GM18517 (cell line): ENCODE data around the gene BBS7.

ENCODE experiments used
- ATAC-seq: cut with Tn5 transposase; IDR thresholded peaks from one replicate; pipeline ENCODE4 v1.9.1; 2021; ENCODE audit warnings: mild to moderate bottlenecking, moderate library complexity; ENCODE audit not compliant: unreplicated experiment

Gene BBS7, protein sequence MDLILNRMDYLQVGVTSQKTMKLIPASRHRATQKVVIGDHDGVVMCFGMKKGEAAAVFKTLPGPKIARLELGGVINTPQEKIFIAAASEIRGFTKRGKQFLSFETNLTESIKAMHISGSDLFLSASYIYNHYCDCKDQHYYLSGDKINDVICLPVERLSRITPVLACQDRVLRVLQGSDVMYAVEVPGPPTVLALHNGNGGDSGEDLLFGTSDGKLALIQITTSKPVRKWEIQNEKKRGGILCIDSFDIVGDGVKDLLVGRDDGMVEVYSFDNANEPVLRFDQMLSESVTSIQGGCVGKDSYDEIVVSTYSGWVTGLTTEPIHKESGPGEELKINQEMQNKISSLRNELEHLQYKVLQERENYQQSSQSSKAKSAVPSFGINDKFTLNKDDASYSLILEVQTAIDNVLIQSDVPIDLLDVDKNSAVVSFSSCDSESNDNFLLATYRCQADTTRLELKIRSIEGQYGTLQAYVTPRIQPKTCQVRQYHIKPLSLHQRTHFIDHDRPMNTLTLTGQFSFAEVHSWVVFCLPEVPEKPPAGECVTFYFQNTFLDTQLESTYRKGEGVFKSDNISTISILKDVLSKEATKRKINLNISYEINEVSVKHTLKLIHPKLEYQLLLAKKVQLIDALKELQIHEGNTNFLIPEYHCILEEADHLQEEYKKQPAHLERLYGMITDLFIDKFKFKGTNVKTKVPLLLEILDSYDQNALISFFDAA

DNA sequence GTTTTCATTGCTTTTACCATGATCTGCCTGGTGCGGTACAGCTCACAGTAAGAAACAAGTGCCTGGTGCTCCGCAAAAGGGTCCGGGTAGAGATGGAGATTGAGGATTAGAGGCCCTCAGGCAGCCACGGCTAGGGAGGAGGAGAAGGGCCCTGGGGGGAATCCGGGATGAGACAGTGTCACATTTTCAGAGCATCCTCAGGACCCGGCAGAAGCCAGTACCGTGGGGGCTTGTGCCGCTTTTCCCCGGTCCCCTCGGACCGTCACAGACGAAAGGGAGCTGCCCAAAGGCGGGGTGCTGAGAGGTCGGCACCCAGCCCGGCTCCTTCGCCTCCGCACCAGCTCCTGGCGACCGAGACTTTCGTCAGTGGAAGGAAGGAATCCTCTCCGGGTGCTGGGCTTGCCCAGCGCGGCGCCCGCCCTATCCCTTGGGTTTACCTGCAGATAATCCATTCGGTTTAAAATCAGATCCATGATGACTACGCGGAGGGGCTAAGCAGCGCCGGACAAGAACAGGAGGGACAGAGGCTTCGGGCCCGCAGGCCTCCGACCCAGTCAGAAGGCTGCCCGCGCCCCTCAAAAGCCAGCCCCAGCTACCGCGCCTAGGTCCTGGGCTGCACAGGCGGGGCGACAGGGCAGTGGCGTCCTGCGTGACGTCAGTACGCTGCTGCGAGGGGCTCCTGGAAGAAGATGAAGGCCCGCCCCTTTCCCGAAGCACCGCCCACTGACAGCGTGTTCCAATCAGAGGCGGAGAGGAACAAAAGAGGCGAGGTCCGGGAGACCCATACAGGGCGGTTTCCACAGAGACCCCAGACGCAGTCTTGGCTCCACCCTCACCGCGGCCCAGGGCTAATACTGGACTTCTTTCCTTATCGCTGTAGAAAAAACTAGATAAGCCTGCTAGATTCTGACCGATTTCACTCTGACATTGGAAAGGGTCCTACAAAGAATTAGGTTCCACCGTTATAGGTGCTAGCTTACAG is at the start of gene BBS7:
TSS of gene BBS7 (minus strand) at position 634 of the 982 bp plus-strand sequence. CDS start at position 473, 161 bp downstream.
- ATAC-seq, result peak; percentile 98

DNA sequence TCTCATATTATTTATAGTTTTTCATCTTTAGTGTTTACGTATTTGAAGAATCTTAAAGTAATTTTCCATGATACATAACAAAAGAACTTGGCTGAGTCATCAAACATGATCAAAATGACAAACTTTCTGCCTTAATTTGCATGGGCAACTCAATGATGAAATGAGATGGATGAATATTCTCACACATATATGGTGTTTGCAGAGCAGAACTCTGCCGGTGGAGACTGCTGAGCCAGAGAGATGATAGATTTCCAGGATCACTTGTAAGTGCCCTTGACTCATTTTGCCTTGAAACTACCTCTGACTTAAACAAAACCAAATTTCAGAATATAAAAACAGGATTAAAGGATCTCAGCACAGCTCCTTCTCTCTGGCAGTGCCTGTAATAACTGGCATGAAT is 43.4 kb upstream of the BBS7 start:
- ATAC-seq, result no peak

DNA sequence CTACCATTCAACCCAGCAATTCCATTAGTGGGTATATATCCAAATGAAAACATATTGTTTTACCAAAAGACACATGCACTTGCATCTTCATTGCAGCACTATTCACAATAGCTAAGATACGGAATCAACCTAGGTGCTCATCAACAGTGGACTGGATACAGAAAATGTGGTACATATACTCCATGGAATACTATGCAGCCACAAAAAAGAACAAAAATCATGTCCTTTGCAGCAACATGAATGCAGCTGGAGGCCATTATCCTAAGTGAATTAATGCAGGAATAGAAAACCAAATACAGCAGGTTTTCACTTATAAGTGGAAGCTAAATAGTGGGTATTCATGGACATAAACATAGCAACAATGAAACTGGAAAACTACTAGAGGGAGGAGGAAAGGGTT is 38.1 kb upstream of the BBS7 start:
- ATAC-seq, result no peak

DNA sequence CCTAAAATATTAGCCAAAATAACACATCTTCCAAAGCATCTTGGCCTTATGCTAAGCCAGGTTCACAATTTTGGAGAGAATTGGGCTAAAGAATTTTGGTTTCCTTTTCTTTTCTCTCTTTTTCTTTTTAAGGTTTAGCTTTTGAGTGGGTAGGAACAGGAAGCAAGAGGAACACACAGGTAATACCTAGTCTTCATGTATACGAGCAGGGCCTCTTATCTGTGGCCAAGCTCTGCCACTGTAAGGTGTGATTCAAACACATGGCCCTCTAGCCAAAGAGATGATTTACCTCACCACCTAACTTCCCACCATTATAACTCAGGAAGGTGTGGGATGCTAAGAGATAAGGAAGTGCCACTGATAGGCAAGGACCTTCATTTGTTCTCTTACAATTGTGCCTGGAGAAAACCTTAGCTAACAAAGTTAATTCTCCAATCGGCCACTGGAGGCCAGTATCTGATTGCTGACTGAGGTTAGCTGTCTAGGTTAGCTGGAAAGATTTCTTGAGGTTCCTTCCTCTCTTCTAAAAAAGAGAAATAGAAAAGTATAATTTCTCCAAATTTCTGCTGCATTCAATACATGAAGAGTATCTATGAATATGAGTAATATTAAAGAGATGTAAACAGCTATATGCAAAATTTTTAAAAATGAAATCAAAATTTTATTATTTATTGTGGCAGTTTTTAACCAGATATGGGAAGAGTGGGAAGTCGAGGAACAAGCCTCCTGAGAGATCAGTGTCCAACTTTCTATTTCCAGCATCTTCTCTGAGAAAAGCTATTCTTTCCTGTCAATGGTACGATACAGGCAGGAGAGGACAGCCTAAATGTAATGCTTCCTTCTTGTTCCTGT is 30.1 kb upstream of the BBS7 start:
- ATAC-seq, result peak; percentile 85

DNA sequence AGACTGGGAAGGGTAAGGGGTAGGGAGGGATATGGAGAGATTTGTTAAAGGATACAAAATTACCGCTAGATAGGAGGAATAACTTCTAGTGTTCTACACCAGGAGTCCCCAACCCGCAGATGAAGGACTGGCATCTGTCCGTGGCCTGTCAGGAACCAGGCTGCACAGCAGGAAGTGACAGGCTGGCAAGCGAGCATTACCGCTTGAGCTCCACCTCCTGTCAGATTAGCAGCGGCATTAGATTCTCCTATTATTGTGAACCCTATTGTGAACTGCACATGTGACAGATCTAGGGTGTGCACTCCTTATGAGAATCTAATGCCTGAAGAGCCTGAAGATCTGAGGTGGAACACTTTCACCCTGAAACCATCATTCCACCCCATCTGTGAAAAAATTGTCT is 27.9 kb upstream of the BBS7 start:
- ATAC-seq, result no peak

DNA sequence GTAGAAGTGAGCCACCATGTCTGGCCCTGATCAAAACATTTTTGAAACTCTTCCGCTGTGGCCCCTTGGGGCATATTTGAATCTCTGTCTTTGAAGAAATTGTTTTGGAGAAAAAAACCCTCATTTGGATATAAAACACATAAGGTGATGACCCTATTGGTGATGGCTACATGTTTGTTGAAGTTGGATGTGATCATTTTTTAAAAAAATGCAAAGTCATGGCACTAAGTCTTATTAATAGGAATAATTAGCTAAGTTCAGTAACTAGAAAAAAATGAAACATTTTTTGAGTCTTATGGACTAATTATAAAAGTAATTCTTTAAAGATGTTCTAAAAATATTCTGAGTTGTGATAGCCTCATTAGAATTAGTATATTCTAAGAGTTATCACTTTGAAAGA is 17.9 kb upstream of the BBS7 start:
- no peak for ATAC-seq

DNA sequence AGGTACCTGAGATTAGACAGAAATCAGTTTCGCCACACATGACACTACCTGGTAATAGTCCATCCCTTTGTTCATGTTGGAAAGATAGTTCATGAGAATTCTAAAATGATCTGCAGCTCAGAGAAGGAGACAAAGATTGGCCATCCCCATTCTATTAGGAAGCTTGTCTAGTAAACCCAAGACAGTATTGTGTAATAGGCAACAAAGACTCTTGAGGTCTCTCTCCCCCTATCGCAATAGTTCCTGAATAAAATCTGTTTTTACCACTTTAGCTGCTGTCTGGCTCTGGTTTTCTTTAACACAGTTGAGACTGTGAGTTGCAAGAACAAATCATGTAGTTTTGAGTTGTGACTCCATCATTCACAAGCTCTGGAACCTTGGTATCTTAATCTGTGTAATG is 14.8 kb upstream of the BBS7 start:
- ATAC-seq, result no peak

DNA sequence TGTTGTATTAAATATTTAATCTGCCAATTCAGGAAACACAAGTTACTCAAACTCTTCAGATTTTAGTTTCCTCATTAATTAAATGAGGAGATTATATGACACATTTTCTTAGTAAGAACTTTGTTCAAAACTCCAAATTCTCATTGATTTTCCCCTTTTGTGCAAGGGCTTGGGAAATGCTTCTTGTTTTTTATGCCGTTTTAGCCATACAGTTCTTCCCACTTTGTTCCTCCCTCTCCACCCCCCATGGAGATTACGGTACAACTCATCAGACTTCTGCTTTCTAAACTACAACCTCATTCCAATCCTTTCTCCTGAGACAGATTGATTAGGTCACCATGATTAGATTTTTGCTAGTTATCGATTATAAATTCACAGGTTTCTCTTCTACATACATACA is 10.9 kb upstream of the BBS7 start:
- no peak for ATAC-seq

DNA sequence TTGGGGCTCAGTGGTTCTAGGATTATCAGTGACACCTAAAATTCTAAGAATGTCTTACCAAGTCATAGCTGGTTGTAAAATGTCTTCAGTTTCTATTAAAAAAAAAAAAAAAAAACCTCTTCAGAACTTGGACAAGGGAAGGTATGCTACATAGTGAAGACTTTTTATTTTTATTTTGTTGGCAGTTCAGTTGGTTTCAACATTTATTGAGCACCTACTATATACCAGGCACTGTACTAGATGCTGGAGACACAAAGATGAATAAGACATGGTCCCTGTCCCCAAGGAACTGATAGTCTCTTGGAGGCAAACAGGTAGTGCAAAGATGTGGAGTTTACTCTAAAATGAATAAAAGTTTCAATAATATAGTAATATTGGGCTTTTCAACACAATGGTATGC is 8.9 kb upstream of the BBS7 start:
- no peak for ATAC-seq

DNA sequence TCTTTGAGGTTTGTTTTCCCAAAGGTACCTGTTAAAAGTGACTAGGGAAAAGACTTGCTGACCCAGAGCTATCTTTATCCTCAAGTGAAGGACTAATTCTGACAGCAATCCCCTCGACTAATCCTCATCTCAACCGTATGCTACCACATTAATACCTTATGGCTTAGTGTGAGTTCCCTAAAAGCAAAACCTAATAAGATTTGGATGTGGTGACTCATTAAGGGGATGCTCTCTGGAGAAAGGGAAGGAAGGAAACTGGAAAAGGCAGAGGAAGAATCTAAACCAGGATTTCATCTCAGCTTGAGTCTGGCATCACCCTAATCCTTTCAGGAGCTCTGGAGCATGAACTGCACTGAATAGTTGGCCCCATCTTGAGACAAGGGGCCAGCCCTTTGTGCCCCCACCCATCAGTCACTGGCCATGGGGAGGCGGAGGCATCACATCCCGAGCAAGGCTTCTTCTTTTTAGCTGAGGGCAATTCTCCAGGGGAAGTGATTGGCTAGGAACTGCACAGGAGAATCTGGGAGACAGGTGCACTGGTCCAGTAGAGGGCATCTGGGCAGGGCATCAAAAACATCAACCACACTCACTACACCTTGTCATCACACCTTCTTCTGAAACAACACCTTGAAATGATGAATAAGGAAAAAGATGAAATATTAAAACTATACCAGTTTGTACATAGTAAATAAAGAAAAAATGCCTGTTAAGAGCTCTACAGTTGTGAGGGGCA is 6.9 kb upstream of the BBS7 start:
- no peak for ATAC-seq

DNA sequence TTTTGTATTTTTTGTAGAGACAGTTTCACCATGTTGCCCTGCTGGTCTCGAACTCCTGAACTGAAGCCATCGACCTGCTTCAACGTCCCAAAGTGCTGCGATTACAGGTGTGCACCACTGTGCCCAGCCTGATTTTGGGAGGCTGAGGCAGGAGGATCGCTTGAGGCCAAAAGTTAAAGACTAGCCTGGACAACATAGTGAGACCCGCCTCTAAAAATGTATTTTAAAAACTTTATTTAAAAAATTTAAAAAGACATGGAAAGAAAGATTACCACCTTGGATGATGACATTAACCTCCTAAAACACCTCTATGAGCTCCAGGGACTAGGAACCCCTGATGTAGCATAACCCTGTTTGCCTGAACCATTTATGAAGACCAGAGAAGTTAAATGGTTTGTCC is 5.8 kb upstream of the BBS7 start:
- ATAC-seq, result no peak

DNA sequence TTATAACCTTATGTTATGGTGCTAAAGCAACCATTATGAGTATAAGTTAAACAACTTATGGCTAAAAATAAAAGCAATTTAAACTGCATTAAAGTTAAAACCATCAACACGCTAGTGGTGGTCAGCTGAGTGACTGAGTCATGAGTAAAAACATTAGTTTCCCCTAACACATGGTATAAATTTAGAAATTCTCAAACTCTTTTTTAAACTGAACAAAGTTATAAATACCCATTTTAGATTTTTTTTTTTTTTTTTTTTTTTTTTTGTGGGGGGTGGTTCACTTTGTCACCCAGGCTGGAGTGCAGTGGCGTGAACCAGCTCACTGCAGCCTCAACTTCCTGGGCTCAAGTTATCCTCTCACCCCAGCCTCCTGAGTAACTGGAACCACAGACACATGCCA is 5.4 kb upstream of the BBS7 start:
- ATAC-seq, result no peak

DNA sequence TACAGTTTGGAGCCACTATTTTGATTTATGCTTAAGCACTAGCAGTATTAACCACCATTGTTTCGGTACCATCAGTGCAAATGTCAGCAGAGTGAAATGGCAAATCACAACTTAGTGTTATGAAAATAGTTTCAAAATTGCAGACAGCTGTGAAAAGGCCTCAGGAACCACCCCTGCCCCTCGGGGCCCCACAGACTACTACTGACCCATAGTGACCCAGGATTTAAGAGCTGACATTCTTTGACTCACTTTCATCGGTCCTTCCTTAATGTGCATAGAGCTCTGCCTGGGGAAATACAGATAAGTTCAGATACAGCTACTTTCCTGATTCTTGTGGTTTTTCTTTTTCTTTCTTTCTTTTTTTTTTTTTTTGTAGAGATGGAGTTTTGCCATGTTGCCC is 3.3 kb upstream of the BBS7 start:
- ATAC-seq, result no peak

DNA sequence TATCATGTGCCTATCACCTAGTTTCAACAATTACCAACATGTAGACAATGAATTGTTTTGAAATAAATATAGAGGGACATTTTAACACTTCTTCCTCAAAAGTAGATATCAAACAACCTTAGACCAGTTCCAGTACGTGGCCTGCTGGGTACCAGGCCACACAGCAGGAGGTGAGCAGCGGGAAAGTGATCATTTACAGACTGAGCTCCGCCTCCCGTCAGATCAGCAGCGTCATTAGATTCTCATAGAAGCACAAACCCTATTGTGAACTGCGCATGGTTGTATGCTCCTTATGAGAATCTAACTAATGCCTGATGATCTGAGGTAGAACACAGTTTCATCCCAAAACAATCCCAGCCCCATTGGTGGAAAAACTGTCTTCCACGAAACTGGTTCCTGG is 6.5 kb downstream of the BBS7 start:
- ATAC-seq, result no peak

DNA sequence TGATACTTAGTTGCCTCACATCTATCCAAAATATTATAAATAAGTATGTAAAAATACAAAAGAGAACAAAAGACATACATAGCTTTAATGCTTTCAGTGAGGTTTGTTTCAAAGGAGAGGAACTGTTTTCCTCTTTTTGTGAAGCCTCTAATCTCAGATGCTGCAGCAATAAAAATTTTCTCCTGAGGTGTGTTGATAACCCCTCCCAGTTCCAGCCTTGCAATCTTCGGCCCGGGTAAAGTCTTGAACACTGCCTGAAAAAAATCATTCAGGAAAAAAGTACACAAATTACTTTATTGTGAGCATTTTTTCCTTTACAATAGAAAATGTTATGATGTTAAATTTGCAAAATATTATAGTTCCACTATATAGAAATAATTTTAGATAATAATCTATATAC is 8.8 kb downstream of the BBS7 start:
- no peak for ATAC-seq

DNA sequence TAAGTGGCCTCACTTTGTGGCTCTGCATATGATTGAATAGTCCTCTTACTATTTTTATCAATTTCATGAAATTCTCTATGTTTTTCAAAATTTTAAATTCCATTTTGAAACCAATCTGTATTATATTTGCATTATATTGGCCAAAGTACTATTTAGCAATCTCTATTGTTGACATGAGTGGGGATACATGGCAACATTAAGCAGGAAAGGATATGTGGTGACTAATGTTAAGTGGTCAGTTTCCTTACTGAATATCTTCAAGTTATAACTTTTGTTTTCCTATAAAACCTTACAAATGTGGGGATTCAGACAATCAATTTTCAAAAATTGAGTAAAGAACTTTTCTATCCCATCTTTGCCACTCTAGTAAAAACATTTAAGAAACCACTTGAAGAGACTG is 10.2 kb downstream of the BBS7 start:
- ATAC-seq, result no peak

DNA sequence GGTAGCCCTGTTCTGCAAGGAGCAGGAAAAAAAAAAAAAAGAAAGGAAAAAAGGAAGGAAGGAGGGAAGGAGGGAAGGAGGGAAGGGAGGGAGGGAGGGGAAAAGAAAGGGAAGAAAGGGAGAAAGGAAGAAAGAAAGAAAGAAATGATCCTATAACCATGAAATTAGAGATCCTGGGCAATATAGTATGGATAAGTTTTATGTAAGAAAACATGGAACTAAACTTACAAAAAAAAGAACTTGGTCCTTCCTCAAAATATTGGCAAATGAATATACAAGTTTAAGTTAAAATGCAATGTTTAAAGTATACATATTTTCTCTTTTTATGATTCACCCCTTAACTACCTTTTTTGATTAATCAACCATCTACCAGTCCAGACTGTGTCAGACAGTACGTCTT is 18.9 kb downstream of the BBS7 start:
- no peak for ATAC-seq

DNA sequence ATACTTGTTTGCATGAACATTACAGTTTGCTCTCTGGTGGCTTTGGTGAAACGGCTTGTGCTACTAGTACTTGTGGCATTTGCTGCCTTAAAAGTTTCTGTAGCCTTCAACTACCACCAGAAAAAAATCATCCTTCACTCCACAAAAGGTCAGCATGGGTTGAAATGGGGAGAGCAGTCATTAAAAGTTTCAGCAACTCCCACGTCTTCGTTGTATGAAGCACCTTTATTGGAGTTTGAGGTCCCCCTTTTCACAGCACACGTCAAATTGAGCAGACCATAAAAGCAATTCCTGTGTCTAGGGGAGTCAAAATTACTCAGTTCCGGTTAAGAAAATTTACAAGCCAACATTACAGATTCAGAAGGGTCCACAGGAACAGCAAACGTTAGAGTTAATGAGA is 23.6 kb downstream of the BBS7 start:
- no peak for ATAC-seq

DNA sequence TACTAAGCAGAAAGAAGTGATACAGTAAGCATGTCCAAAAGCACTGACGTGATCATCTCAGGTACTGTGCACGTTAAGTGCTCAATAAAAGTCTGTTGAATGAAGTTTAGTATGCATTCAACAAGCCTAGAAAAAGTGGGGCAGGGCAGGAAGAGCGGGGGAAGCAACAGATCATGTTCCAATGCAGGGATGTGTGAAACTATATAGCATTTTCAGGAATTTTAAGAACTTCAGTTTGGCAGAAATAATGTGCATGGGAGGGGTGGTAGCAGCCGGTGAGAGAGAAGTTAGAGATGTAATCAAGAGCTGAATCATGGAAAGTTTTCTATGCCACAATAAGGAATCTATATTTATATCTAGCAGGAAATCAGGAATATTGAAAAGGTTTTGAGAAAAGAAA is 27.4 kb downstream of the BBS7 start:
- ATAC-seq, result no peak

DNA sequence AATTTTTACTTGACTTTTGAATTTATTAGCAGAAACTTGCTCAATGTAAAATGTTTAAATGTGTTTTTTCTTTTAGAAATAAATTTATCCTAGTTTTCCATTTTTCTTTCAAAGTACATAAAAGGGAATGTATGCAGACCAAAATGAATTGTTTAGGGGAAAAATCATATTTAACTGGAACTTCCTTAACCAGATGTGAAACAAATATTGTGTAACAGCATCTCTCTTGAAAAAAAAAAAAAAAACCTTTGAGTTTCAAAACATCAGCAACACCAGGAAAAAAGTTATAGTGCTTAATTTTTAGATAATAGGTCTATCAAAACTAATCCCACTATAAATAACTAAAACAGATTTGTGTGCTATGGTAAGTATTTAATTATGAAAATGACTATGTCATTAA is 32.1 kb downstream of the BBS7 start:
- no peak for ATAC-seq
